Measurements from ENCODE around the gene SYT15.
"Not testable (repeated sequence)": the region's sequence is repeated elsewhere in the genome, so short reads cannot be mapped to it uniquely, and the experiment has no call there.

DNA sequence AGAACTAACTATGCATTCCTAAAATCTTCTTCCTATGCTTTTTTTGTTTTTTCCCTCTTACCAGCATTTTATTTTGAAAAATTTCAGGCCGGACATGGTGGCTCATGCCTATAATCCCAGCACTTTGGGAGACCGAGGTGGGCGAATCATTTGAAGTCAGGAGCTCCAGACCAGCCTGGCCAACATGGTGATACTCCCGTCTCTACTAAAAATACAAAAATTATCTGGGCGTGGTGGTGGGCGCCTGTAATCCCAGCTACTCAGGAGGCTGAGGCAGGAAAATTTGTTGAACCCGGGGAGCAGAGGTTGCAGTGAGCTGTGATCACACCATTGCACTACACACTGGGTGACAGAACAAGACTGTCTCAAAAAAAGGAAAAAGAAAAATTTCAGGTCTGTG lies 49.2 kb upstream of the SYT15 start:
- TF ChIP-seq POLR2A (IDR thresholded peaks at IDR 0.05): not testable (repeated sequence)
- TF ChIP-seq, protein P1, sequence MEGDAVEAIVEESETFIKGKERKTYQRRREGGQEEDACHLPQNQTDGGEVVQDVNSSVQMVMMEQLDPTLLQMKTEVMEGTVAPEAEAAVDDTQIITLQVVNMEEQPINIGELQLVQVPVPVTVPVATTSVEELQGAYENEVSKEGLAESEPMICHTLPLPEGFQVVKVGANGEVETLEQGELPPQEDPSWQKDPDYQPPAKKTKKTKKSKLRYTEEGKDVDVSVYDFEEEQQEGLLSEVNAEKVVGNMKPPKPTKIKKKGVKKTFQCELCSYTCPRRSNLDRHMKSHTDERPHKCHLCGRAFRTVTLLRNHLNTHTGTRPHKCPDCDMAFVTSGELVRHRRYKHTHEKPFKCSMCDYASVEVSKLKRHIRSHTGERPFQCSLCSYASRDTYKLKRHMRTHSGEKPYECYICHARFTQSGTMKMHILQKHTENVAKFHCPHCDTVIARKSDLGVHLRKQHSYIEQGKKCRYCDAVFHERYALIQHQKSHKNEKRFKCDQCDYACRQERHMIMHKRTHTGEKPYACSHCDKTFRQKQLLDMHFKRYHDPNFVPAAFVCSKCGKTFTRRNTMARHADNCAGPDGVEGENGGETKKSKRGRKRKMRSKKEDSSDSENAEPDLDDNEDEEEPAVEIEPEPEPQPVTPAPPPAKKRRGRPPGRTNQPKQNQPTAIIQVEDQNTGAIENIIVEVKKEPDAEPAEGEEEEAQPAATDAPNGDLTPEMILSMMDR (IDR thresholded peaks at IDR 0.05): not testable (repeated sequence)

All from vagina (tissue), 2 donors.